ENCODE data around the gene ATXN7L1.

GRCh38 chr7:105874055-105874454, 2.3 kb downstream of the ATXN7L1 start:
- TF ChIP-seq ELF4 (IDR thresholded peaks at IDR 0.05) (no peak), PKNOX1 (IDR thresholded peaks at IDR 0.05) (no peak), NFRKB (IDR thresholded peaks at IDR 0.05) (no peak), SP1 (IDR thresholded peaks at IDR 0.05) (no peak), BHLHE40 (IDR thresholded peaks at IDR 0.05; ENCODE audit: borderline replicate concordance) (no peak), TARDBP (IDR thresholded peaks at IDR 0.05) (no peak)

All from HEK293T (cell line).